Measurements from ENCODE around the gene DOCK2.

Gene DOCK2

GRCh38 chr5:169728418-169728817 lies 91.3 kb downstream of the DOCK2 start:
- TF ChIP-seq REST (IDR thresholded peaks at IDR 0.05; ENCODE audit: insufficient read depth in 1 of 2, low read depth in 2 of 2, low read length in 2 of 2): no peak
- TF ChIP-seq FOXP2 (optimal IDR thresholded peaks at IDR 0.05; ENCODE audit: borderline replicate concordance, extremely low read depth, extremely low read length, insufficient read depth): no peak
- no peak for TF ChIP-seq POLR2AphosphoS5 (IDR thresholded peaks at IDR 0.05; ENCODE audit: low read depth, low read length)
- TF ChIP-seq TAF1 (IDR thresholded peaks at IDR 0.05; ENCODE audit: borderline replicate concordance, insufficient read depth, low read length): no peak
- TF ChIP-seq SIN3A (IDR thresholded peaks at IDR 0.05; ENCODE audit: borderline replicate concordance, insufficient read depth, low read length): no peak

- TF ChIP-seq REST (IDR thresholded peaks at IDR 0.05; ENCODE audit: insufficient read depth in 1 of 2, low read depth in 2 of 2, low read length in 2 of 2) (no peak), SIN3A (IDR thresholded peaks at IDR 0.05; ENCODE audit: borderline replicate concordance, insufficient read depth, low read length) (no peak), FOXP2 (optimal IDR thresholded peaks at IDR 0.05; ENCODE audit: borderline replicate concordance, extremely low read depth, extremely low read length, insufficient read depth) (no peak), POLR2AphosphoS5 (IDR thresholded peaks at IDR 0.05; ENCODE audit: low read depth, low read length) (no peak), TAF1 (IDR thresholded peaks at IDR 0.05; ENCODE audit: borderline replicate concordance, insufficient read depth, low read length) (no peak)
Observed at GRCh38 chr5:169731221-169731620, 94.1 kb downstream of the DOCK2 start.

- TF ChIP-seq REST (IDR thresholded peaks at IDR 0.05; ENCODE audit: insufficient read depth in 1 of 2, low read depth in 2 of 2, low read length in 2 of 2): no peak
- TF ChIP-seq TAF1 (IDR thresholded peaks at IDR 0.05; ENCODE audit: borderline replicate concordance, insufficient read depth, low read length): no peak
- no peak for TF ChIP-seq POLR2AphosphoS5 (IDR thresholded peaks at IDR 0.05; ENCODE audit: low read depth, low read length)
- TF ChIP-seq FOXP2 (optimal IDR thresholded peaks at IDR 0.05; ENCODE audit: borderline replicate concordance, extremely low read depth, extremely low read length, insufficient read depth): no peak
- no peak for TF ChIP-seq SIN3A (IDR thresholded peaks at IDR 0.05; ENCODE audit: borderline replicate concordance, insufficient read depth, low read length)
Observed at GRCh38 chr5:169732841-169733240, 95.8 kb downstream of the DOCK2 start.

- TF ChIP-seq REST (IDR thresholded peaks at IDR 0.05; ENCODE audit: insufficient read depth in 1 of 2, low read depth in 2 of 2, low read length in 2 of 2): no peak
- no peak for TF ChIP-seq POLR2AphosphoS5 (IDR thresholded peaks at IDR 0.05; ENCODE audit: low read depth, low read length)
- TF ChIP-seq TAF1 (IDR thresholded peaks at IDR 0.05; ENCODE audit: borderline replicate concordance, insufficient read depth, low read length): no peak
- TF ChIP-seq FOXP2 (optimal IDR thresholded peaks at IDR 0.05; ENCODE audit: borderline replicate concordance, extremely low read depth, extremely low read length, insufficient read depth): no peak
- TF ChIP-seq SIN3A (IDR thresholded peaks at IDR 0.05; ENCODE audit: borderline replicate concordance, insufficient read depth, low read length): no peak
Observed at GRCh38 chr5:169735913-169736312, 98.8 kb downstream of the DOCK2 start.

- TF ChIP-seq FOXP2 (optimal IDR thresholded peaks at IDR 0.05; ENCODE audit: borderline replicate concordance, extremely low read depth, extremely low read length, insufficient read depth): no peak
- no peak for TF ChIP-seq REST (IDR thresholded peaks at IDR 0.05; ENCODE audit: insufficient read depth in 1 of 2, low read depth in 2 of 2, low read length in 2 of 2)
- no peak for TF ChIP-seq POLR2AphosphoS5 (IDR thresholded peaks at IDR 0.05; ENCODE audit: low read depth, low read length)
- no peak for TF ChIP-seq SIN3A (IDR thresholded peaks at IDR 0.05; ENCODE audit: borderline replicate concordance, insufficient read depth, low read length)
- TF ChIP-seq TAF1 (IDR thresholded peaks at IDR 0.05; ENCODE audit: borderline replicate concordance, insufficient read depth, low read length): no peak
Observed at GRCh38 chr5:169736653-169737052, 99.6 kb downstream of the DOCK2 start.
